ENCODE data around the gene KLK12. TPM values are rescaled to one million over a fixed set of nuclear protein-coding genes. Genes with fewer than 3 reads are reported as not detected.

The KLK12 gene
- total RNA-seq, 1 donor from 2014 or later = not detected

DNA sequence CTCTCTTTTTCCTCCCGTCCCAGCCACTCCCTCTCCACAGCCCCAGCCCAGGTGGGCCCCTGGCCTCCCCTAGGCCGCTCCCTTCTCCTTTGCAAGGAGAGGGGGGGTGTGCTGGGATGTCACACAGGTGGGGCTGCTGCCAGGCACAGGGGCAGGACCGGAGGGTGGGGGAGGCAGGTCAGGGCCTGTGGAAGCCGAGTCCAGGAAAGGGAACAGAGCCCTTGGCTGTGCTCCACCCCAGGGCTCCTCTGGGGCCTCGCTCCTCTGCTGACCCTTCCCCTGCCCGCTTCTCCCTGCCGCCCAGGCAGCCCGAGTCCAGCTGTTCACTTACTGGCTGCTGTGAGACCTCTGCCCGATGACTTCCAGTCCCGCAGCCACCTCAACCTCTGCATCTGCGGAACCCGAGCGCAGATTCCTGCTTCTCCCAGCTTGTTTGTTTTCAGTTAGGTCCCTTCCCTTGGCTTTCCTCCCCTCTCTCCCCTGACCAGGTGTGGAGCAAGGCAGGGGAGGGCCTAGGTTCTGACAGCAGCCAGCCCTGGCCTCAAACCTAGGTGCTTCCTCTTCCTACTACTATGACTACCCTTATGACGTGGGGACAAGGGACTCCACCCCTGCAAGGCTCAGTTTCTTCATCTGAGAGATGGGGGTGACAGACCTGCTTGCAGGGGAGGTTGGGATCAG, 7.5 kb downstream of the KLK12 start:
- intact Hi-C loops (cut with DNase I) = no loop called here
- H3K4me1 ChIP-seq = no peaks in the 10 kb centered on the region
- no peak overlapping the region for H3K4me3 ChIP-seq
- no peak overlapping the region for H3K27ac ChIP-seq
- H3K27me3 ChIP-seq = peaks cover 43% of the 10 kb centered on the region
- H3K9me3 ChIP-seq = no peaks in the 10 kb centered on the region
- no peak for ATAC-seq
- DNase-seq = no peak
- TF ChIP-seq, protein P1, sequence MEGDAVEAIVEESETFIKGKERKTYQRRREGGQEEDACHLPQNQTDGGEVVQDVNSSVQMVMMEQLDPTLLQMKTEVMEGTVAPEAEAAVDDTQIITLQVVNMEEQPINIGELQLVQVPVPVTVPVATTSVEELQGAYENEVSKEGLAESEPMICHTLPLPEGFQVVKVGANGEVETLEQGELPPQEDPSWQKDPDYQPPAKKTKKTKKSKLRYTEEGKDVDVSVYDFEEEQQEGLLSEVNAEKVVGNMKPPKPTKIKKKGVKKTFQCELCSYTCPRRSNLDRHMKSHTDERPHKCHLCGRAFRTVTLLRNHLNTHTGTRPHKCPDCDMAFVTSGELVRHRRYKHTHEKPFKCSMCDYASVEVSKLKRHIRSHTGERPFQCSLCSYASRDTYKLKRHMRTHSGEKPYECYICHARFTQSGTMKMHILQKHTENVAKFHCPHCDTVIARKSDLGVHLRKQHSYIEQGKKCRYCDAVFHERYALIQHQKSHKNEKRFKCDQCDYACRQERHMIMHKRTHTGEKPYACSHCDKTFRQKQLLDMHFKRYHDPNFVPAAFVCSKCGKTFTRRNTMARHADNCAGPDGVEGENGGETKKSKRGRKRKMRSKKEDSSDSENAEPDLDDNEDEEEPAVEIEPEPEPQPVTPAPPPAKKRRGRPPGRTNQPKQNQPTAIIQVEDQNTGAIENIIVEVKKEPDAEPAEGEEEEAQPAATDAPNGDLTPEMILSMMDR (IDR thresholded peaks at IDR 0.05) = no peak
- no peaks in the 10 kb centered on the region for H3K36me3 ChIP-seq

DNA sequence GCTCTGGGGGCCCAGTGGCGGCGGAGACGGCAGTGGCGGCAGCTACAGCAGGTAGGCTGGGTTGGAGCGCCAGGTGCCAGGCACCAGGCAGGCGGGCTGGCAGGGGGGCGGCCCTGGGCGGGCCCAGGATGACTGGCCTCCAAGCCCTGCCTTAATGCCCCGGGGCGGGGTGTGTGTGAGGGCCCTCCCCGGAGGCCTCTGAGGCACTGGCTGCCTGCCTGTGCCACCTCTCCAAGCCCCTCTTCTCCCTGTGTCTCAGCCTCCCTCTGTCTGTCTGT, 8.3 kb downstream of the KLK12 start, which contains the start of gene KLK11:
KLK11 (minus strand) TSS at position 63 of the 278 bp plus-strand sequence. CDS start 985 bp downstream, outside the sequence.
- intact Hi-C loops (cut with DNase I) = no loop called here
- Histone ChIP-seq H3K4me3 (no peak within 1 kb of the TSS), H3K27me3 (peaks cover 43% of the 10 kb centered on the region), H3K9me3 (no peaks in the 10 kb centered on the region), H3K36me3 (no peaks in the 10 kb centered on the region), H3K4me1 (no peaks in the 10 kb centered on the region), H3K27ac (no peak within 1 kb of the TSS)
- TF ChIP-seq, protein P1 (IDR thresholded peaks at IDR 0.05) = no peak
- DNase-seq (no peak), ATAC-seq (peak; percentile 63)

DNA sequence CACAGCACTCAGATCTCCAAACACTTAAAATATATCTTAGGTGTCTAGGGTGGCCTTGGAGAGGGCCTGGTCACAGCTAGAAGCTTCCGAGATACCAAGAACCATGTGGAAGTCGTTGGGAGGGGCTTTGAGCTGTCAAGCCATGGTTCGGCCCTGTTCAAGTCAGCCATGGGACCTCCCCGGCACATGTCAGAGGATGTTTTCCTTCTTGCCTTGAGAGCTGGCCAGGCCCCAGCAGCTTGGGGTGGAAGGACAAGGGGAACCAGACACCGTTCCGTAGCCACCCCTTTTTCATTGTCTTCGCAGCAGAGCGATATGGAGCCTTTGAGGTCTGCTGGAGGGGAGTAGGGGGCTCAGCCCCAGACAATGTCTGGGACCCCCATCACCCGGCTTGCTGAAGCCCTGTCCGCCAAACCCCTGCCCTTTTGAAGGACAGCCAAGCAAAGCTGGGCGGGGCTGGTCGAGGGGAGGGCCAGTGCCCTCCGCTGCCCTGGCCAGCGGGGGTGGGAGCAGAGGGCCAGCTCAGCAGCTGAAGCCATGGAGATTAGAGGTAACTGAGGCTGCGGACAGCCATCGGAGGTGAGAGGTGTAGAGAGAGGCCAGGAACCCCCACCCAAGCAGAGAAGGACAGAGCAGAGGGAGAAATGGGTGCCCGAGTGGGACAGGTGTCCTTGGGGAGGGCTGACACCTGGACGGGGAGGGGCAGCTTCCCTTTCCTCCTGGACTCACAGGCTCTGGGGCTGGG, 8.8 kb downstream of the KLK12 start:
- intact Hi-C loops (cut with DNase I) = no loop called here
- no peak overlapping the region for H3K27ac ChIP-seq
- peaks cover 43% of the 10 kb centered on the region for H3K27me3 ChIP-seq
- H3K4me3 ChIP-seq = no peak overlapping the region
- DNase-seq (no peak), ATAC-seq (peak; percentile 5)
- H3K9me3 ChIP-seq = no peaks in the 10 kb centered on the region
- TF ChIP-seq, protein P1 (IDR thresholded peaks at IDR 0.05) = no peak
- no peaks in the 10 kb centered on the region for H3K4me1 ChIP-seq
- H3K36me3 ChIP-seq = no peaks in the 10 kb centered on the region

DNA sequence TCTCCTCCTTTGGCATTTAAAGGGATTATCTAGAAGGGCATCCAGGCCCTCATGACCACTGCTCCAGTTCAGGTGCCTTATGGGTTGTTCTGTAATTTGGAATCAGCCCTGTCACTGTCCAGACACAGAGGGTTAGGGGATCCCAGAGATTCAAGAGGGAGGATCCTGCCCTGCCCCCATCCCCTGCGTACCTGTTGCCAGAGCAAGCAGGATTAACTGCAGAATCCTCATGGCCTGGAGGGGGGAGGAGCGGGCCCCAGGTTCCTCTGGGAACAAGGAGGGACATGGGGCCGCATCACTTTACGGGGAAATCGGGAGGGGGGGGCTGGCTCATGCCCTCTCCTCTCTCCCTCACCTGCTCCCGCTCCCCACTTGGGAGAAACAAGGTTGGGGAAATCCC, 9.4 kb downstream of the KLK12 start:
- no peak overlapping the region for H3K4me3 ChIP-seq
- DNase-seq (no peak), ATAC-seq (no peak)
- H3K9me3 ChIP-seq = no peaks in the 10 kb centered on the region
- TF ChIP-seq, protein P1 (IDR thresholded peaks at IDR 0.05) = no peak
- H3K4me1 ChIP-seq = no peaks in the 10 kb centered on the region
- no peak overlapping the region for H3K27ac ChIP-seq
- intact Hi-C loops (cut with DNase I) = no loop called here
- H3K36me3 ChIP-seq = no peaks in the 10 kb centered on the region
- peaks cover 43% of the 10 kb centered on the region for H3K27me3 ChIP-seq

DNA sequence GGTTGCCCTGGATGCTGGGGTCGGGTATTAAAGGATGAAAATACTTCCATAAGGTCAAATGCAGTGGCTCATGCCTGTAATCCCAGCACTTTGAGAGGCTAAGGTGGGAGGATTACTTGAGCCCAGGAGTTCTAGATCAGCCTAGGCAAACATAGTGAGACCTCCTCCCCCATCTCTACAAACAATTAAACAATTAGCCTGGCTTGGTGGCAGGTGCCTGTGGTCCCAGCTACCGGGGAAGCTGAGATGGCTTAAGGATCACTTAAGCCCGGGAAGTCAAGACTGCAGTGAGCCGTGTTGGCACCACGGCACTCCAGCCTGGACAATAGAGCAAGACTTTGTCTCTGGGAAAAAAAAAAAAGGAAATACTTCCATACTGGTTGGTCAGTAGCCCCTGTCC, 9.9 kb downstream of the KLK12 start:
- ATAC-seq = no peak
- H3K9me3 ChIP-seq = no peaks in the 10 kb centered on the region
- H3K4me1 ChIP-seq = no peaks in the 10 kb centered on the region
- no peak overlapping the region for H3K27ac ChIP-seq
- DNase-seq = no peak
- H3K4me3 ChIP-seq = no peak overlapping the region
- intact Hi-C loops (cut with DNase I) = no loop called here
- H3K36me3 ChIP-seq = no peaks in the 10 kb centered on the region
- H3K27me3 ChIP-seq = peaks cover 43% of the 10 kb centered on the region
- TF ChIP-seq, protein P1 (IDR thresholded peaks at IDR 0.05) = no peak

All from upper lobe of right lung (tissue), 1 donor.